GM12892 (cell line): Measurements from ENCODE around the gene TMEM203.

ENCODE experiments used
- POLR2A ChIP-seq: IDR thresholded peaks from 2 replicates; pipeline ENCODE4 v1.6.1; 2011; ENCODE audit warnings: low read depth, low read length, control low read depth
- POLR2AphosphoS5 ChIP-seq: IDR thresholded peaks from 2 replicates; pipeline ENCODE4 v1.6.1; 2011; ENCODE audit warnings: low read depth, low read length, control low read depth
- TAF1 ChIP-seq: IDR thresholded peaks from 2 replicates; pipeline ENCODE4 v1.6.1; 2011; ENCODE audit warnings: low read depth, mild to moderate bottlenecking, control low read depth, low read length, borderline replicate concordance

DNA sequence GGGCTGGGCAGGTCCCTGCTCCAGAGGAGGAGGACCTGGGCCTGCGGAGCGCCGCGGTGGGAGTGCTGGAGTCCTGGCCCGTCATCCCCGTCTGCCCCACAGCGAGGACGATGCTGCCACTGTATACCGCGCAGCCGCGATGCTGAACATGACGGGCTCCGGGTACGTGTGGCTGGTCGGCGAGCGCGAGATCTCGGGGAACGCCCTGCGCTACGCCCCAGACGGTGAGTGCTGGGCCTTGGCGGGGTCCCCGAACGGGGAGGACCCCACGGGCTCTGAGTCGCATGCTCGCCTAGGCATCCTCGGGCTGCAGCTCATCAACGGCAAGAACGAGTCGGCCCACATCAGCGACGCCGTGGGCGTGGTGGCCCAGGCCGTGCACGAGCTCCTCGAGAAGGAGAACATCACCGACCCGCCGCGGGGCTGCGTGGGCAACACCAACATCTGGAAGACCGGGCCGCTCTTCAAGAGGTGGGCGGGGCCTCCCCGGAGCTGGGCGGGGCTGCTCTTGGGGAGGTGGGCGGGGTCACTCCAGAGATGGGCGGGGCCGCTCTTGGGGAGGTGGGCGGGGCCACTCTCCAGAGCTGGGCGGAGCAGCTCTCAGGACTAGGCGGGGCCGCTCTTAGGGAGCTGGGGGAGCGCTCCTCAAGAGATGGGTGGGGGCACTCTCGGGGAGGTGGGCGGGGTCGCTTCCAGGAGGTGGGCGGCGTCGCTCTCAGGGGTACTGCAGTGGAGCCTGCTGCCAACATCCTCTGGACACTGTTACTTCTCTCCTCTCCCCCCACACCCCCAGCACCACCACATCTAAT lies 48.7 kb downstream of the TMEM203 start:
- TF ChIP-seq TAF1 (no peak), POLR2AphosphoS5 (no peak), POLR2A (no peak)
